Erythroblast (primary cell): ENCODE measurements around the gene SORT1.

Experiments used
- GATA1 ChIP-seq: IDR thresholded peaks from 2 replicates; pipeline ENCODE4 v1.6.1; 2011; ENCODE audit warnings: low read depth, mild to moderate bottlenecking, control low read depth, low read length, moderate library complexity
- POLR2A ChIP-seq: IDR thresholded peaks from 2 replicates; pipeline ENCODE4 v1.6.1; 2011; ENCODE audit warnings: mild to moderate bottlenecking, low read length

GRCh38 chr1:109394591-109395281 lies 3.0 kb downstream of the SORT1 start:
- TF ChIP-seq POLR2A (no peak), GATA1 (no peak)
